Coronary artery (tissue), 2 donors: ENCODE results near the gene ZNF768.
"Not testable (repeated sequence)": the region's sequence is repeated elsewhere in the genome, so short reads cannot be mapped to it uniquely, and the experiment has no call there.

Experiments used
- DNase-seq: peaks from one replicate; pipeline ENCODE4 v3.0.0-alpha.2; 2017; ENCODE audit warnings: low spot score
- H3K27ac ChIP-seq, 2 donors: fragments of 200-600 bp; sonication (generic); one replicate each; pipeline ENCODE4 v1.5.1; 2016 to 2019
- H3K4me3 ChIP-seq: fragments of 200-600 bp; sonication (generic); 2 replicates; pipeline ENCODE4 v1.5.1; 2016; ENCODE audit warnings: mild to moderate bottlenecking, moderate library complexity
- TF ChIP-seq, protein P1 (sequence below): fragments of 200-600 bp; sonication (generic); IDR thresholded peaks from one replicate; pipeline ENCODE4 v1.5.1; 2019; ENCODE audit warnings: antibody characterized with exemption

Gene ZNF768

DNA sequence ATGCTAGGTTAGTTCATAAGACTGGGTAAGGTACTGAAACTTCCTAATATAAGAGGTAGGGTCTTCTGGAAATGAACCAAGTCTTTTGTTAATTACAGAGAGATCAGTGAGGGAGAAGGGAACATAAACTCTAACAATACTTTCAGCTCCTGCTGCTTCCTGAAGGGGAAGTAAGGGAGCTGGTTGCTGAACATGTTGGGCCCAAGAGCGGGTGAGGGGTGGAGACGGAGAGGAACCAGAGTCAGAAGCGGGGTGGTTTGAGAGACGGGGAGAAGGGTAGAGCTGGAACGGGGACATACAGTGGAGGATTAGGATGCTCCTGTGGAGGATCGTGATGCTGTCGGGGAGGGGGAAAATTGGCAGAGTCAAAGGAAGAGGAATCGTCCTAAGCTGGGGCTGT lies 19.7 kb upstream of the ZNF768 start:
- Histone ChIP-seq H3K4me3 (no peak overlapping the region), H3K27ac (no peak overlapping the region)
- TF ChIP-seq, protein P1, sequence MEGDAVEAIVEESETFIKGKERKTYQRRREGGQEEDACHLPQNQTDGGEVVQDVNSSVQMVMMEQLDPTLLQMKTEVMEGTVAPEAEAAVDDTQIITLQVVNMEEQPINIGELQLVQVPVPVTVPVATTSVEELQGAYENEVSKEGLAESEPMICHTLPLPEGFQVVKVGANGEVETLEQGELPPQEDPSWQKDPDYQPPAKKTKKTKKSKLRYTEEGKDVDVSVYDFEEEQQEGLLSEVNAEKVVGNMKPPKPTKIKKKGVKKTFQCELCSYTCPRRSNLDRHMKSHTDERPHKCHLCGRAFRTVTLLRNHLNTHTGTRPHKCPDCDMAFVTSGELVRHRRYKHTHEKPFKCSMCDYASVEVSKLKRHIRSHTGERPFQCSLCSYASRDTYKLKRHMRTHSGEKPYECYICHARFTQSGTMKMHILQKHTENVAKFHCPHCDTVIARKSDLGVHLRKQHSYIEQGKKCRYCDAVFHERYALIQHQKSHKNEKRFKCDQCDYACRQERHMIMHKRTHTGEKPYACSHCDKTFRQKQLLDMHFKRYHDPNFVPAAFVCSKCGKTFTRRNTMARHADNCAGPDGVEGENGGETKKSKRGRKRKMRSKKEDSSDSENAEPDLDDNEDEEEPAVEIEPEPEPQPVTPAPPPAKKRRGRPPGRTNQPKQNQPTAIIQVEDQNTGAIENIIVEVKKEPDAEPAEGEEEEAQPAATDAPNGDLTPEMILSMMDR = no peak
- no peak for DNase-seq

DNA sequence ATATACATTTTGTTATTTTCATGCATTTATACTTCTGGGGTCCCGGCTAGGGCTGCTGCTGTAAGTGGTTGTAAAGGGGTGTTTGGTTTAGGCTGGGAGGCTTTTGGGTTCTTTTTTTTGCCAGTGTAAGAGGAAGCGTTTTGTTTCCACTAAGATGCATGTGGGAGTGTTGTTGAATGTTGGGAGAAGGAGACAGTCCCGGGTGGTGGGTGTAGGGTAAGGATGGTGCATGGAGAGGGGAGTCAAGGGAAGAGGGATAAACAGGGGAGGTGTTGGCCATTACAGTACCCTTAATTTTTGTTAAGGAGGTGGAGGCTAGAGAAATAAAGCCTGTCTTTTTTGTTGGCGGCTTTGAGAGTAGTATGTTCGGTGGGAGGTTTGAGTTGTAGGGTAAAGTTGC lies 16.7 kb upstream of the ZNF768 start:
- no peak overlapping the region for H3K27ac ChIP-seq
- TF ChIP-seq, protein P1 = no peak
- no peak overlapping the region for H3K4me3 ChIP-seq
- DNase-seq = no peak

GRCh38 chr16:30541502-30542329 lies 15.3 kb upstream of the ZNF768 start:
- DNase-seq = no peak
- TF ChIP-seq, protein P1 = no peak
- H3K4me3 ChIP-seq = no peak overlapping the region
- H3K27ac ChIP-seq = no peak overlapping the region

DNA sequence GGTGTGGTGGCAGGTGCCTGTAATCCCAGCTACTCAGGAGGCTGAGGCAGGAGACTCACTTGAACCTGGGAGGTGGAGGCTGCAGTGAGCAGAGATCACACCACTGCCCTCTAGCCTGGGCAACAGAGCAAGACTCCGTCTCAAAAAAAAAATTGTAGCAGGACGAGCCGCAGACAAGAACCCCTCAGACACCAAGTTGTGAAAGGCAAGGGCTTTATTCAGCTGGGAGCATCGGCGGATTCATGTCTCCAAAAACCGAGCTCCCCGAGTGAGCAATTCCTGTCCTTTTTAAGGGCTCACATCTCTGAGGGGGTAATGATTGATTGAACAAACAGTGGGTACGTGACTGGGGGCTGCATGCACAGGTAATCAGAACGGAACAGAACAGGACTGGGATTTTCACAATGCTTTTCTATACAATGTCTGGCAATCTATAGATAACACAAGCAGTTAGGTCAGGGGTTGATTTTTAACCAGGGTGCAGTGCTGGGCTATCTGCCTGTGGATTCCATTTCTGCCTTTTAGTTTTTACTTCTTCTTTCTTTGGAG lies 14.6 kb upstream of the ZNF768 start:
- H3K27ac ChIP-seq, H3K4me3 ChIP-seq, DNase-seq: not testable (repeated sequence)

GRCh38 chr16:30539986-30540526 lies 13.7 kb upstream of the ZNF768 start:
- not testable (repeated sequence) for H3K27ac ChIP-seq

DNA sequence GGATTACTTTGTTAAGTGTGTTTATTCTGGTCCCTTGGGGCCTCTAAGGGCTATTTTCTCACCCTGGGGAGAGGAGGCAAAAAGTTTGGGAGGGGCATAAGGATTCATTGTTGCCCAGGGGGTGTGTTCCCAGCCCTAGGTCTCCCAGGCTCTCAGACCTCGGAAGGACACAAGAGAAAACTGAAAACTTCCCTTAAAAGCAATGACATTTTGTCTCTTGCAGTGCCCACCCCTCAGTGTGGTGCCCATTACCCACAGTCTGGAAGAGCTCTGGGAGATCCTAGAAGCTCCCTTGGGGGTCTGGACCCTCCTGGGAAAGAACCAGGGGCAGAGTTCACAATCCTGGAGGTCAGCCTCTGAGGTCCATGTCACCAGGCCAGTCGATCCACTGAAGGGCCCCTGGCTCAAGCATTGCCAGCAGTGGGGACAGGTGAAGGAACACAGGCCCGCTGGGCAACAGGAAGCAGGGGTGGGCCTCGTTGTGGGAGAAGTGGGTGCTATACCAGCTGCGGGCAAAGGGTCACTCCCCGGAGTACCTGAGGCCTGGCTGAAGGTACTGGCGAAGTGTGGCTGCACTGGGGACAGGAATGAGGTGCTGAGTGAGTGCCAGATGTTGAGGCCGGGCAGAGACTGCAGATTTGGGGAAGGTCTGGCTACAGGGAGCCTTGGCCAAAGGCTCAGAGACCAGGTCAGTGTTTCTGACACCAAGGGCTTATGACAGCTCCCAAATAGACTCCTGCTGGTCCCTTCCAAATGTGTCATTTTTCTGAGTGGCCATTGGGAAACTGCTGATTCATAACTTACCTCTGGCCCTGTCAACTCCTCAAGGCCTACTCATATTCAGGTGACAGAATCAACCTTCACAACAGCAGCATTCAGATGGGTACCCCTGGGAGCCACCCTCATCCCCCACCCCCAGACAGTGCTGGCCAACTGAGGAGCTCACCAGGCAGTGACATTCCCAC lies 12.9 kb upstream of the ZNF768 start:
- TF ChIP-seq, protein P1 = no peak
- no peak overlapping the region for H3K4me3 ChIP-seq
- no peak for DNase-seq
- H3K27ac ChIP-seq = no peak overlapping the region

More at GRCh38 chr16:30539986-30540526, 13.7 kb upstream of the ZNF768 start:
- H3K4me3 ChIP-seq, DNase-seq: not testable (repeated sequence)

GRCh38 chr16:30536391-30537024 lies 10.1 kb upstream of the ZNF768 start:
- not testable (repeated sequence) for H3K27ac ChIP-seq, H3K4me3 ChIP-seq, DNase-seq

DNA sequence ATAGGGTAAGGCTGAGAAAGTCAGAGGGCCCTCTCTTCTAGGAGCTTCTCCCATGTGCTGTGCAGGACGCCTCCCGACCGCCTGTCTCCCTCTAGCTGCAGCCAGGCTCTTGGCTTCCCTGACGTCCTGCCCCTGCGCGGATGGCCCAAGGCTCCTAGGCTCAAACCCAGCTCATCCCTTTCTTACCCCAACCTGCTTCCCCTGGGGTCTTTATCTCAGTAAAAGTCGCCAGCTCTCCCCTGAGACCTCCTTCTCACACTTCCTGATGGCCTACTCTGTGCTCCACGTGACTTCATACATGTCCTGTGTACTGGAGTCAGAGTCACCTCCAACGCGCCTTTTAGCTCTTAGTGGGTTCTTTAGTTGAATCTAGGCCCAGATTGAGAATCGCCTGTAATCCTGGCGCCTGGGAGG lies 9.4 kb upstream of the ZNF768 start:
- peak; percentile 76 for DNase-seq
- Histone ChIP-seq H3K27ac (peak overlapping the region; percentile 87 to 98), H3K4me3 (peak overlapping the region; percentile 94)
- TF ChIP-seq, protein P1 = peak; percentile 38
